GM12891 (cell line): ENCODE results near the gene SRSF5.

Source experiments
- POLR2A ChIP-seq: IDR thresholded peaks from 2 replicates; pipeline ENCODE4 v1.6.1; 2011; ENCODE audit warnings: low read depth, low read length, control low read depth
- POLR2AphosphoS5 ChIP-seq: IDR thresholded peaks from 2 replicates; pipeline ENCODE4 v1.6.1; 2011; ENCODE audit warnings: low read depth, low read length, control low read depth
- TAF1 ChIP-seq: IDR thresholded peaks from 2 replicates; pipeline ENCODE4 v1.6.1; 2011; ENCODE audit warnings: low read depth, low read length, control low read depth

- TF ChIP-seq TAF1 (no peak), POLR2A (no peak), POLR2AphosphoS5 (no peak)
Measured at GRCh38 chr14:69726761-69727511, 40.0 kb upstream of the SRSF5 start.
